ENCODE data around the gene PTPRD. TPM values are rescaled to one million over a fixed set of nuclear protein-coding genes. Genes with fewer than 3 reads are reported as not detected.

Gene PTPRD
- total and polyA plus RNA-seq, 2 donors (not counting 1 experiment from before 2014, with no cell fraction given) = 0.35 to 4.8 TPM

GRCh38 chr9:8437259-8437658, 2175.5 kb downstream of the PTPRD start:
- Histone ChIP-seq H3K27me3 (ENCODE audit: control insufficient read depth, insufficient read depth, low read length) (no peaks in the 10 kb centered on the region), H3K9ac (ENCODE audit: insufficient read depth, low read length) (no peak overlapping the region), H3K4me1 (ENCODE audit: control insufficient read depth, extremely low read depth, insufficient read depth, low read length) (no peaks in the 10 kb centered on the region), H3K36me3 (ENCODE audit: control insufficient read depth, insufficient read depth, low read length) (no peaks in the 10 kb centered on the region), H3K79me2 (ENCODE audit: control insufficient read depth, insufficient read depth, low read length) (no peaks in the 10 kb centered on the region), H3K9me3 (ENCODE audit: control insufficient read depth, insufficient read depth, low read depth, low read length) (no peaks in the 10 kb centered on the region), H3K4me2 (ENCODE audit: extremely low read depth, insufficient read depth, low read length) (no peak overlapping the region), H4K20me1 (ENCODE audit: control insufficient read depth, extremely low read depth, insufficient read depth, low read length) (no peaks in the 10 kb centered on the region), H3K27ac (ENCODE audit: insufficient read depth, low read length) (no peak overlapping the region), H3K4me3 (replicated peaks in 1 of 4; ENCODE audit: control extremely low read depth in 1 of 4, insufficient read depth in 1 of 4, low read depth in 3 of 4, low read length in 4 of 4) (no peak overlapping the region), H2AFZ (ENCODE audit: low read length) (no peak overlapping the region)
- no peak for DNase-seq (ENCODE audit: low read depth in 2 of 2)
- no peak for TF ChIP-seq CTCF (conservative IDR thresholded peaks at IDR 0.05 in 1 of 2, IDR thresholded peaks at IDR 0.05 in 1 of 2; ENCODE audit: low read depth in 1 of 2, low read length in 2 of 2)
- no peak for TF ChIP-seq EZH2 (IDR thresholded peaks at IDR 0.05; ENCODE audit: low read length, missing control alignments)

- Histone ChIP-seq H3K27me3 (ENCODE audit: control insufficient read depth, insufficient read depth, low read length) (no peaks in the 10 kb centered on the region), H3K4me2 (ENCODE audit: extremely low read depth, insufficient read depth, low read length) (no peak overlapping the region), H2AFZ (ENCODE audit: low read length) (no peak overlapping the region), H3K4me3 (replicated peaks in 1 of 4; ENCODE audit: control extremely low read depth in 1 of 4, insufficient read depth in 1 of 4, low read depth in 3 of 4, low read length in 4 of 4) (no peak overlapping the region), H4K20me1 (ENCODE audit: control insufficient read depth, extremely low read depth, insufficient read depth, low read length) (no peaks in the 10 kb centered on the region), H3K9me3 (ENCODE audit: control insufficient read depth, insufficient read depth, low read depth, low read length) (no peaks in the 10 kb centered on the region), H3K9ac (ENCODE audit: insufficient read depth, low read length) (no peak overlapping the region), H3K4me1 (ENCODE audit: control insufficient read depth, extremely low read depth, insufficient read depth, low read length) (no peaks in the 10 kb centered on the region), H3K36me3 (ENCODE audit: control insufficient read depth, insufficient read depth, low read length) (no peaks in the 10 kb centered on the region), H3K79me2 (ENCODE audit: control insufficient read depth, insufficient read depth, low read length) (no peaks in the 10 kb centered on the region), H3K27ac (ENCODE audit: insufficient read depth, low read length) (no peak overlapping the region)
- TF ChIP-seq CTCF (conservative IDR thresholded peaks at IDR 0.05 in 1 of 2, IDR thresholded peaks at IDR 0.05 in 1 of 2; ENCODE audit: low read depth in 1 of 2, low read length in 2 of 2) (no peak), EZH2 (IDR thresholded peaks at IDR 0.05; ENCODE audit: low read length, missing control alignments) (no peak)
- DNase-seq (ENCODE audit: low read depth in 2 of 2) = no peak
Measured at GRCh38 chr9:8436786-8437185, 2176.0 kb downstream of the PTPRD start.

GRCh38 chr9:8434621-8435020, 2178.2 kb downstream of the PTPRD start:
- DNase-seq (ENCODE audit: low read depth in 2 of 2) = no peak
- no peak overlapping the region for H3K4me3 ChIP-seq (replicated peaks in 1 of 4; ENCODE audit: control extremely low read depth in 1 of 4, insufficient read depth in 1 of 4, low read depth in 3 of 4, low read length in 4 of 4)
- H3K36me3 ChIP-seq (ENCODE audit: control insufficient read depth, insufficient read depth, low read length) = no peaks in the 10 kb centered on the region

More at GRCh38 chr9:8434621-8435020, 2178.2 kb downstream of the PTPRD start:
- no peak overlapping the region for H3K9ac ChIP-seq (ENCODE audit: insufficient read depth, low read length)
- H3K9me3 ChIP-seq (ENCODE audit: control insufficient read depth, insufficient read depth, low read depth, low read length) = no peaks in the 10 kb centered on the region
- H3K4me2 ChIP-seq (ENCODE audit: extremely low read depth, insufficient read depth, low read length) = no peak overlapping the region
- no peaks in the 10 kb centered on the region for H4K20me1 ChIP-seq (ENCODE audit: control insufficient read depth, extremely low read depth, insufficient read depth, low read length)
- no peak overlapping the region for H3K27ac ChIP-seq (ENCODE audit: insufficient read depth, low read length)
- TF ChIP-seq CTCF (conservative IDR thresholded peaks at IDR 0.05 in 1 of 2, IDR thresholded peaks at IDR 0.05 in 1 of 2; ENCODE audit: low read depth in 1 of 2, low read length in 2 of 2) (no peak), EZH2 (IDR thresholded peaks at IDR 0.05; ENCODE audit: low read length, missing control alignments) (no peak)
- H3K4me1 ChIP-seq (ENCODE audit: control insufficient read depth, extremely low read depth, insufficient read depth, low read length) = no peaks in the 10 kb centered on the region
- H3K79me2 ChIP-seq (ENCODE audit: control insufficient read depth, insufficient read depth, low read length) = no peaks in the 10 kb centered on the region
- H2AFZ ChIP-seq (ENCODE audit: low read length) = no peak overlapping the region
- H3K27me3 ChIP-seq (ENCODE audit: control insufficient read depth, insufficient read depth, low read length) = no peaks in the 10 kb centered on the region

All from fibroblast of lung (primary cell).